SK-N-SH treated with all-trans-retinoic acid at 6 μM for 48 hours (cell line): ENCODE results near the gene RAPGEF4.

Source experiments
- ATAC-seq: fragments of 200-7000 bp; cut with Tn5 transposase; 3 replicates; pipeline ENCODE4 v1.9.1; 2020; ENCODE audit warnings: mild to moderate bottlenecking, moderate library complexity
- ARNTL ChIP-seq: fragments of 450-650 bp; formaldehyde crosslinking; IDR thresholded peaks from 2 replicates; pipeline ENCODE4 v1.5.0; 2020; ENCODE audit warnings: low read depth, mild to moderate bottlenecking, moderate library complexity, borderline replicate concordance
- BACH2 ChIP-seq: fragments of 250-450 bp; sonication (Bioruptor Pico); IDR thresholded peaks from 2 replicates; pipeline ENCODE4 v1.9.0; 2021; ENCODE audit warnings: mild to moderate bottlenecking, borderline replicate concordance
- CSDC2 ChIP-seq: fragments of 250-450 bp; sonication (Bioruptor Pico); IDR thresholded peaks from 2 replicates; pipeline ENCODE4 v1.5.0; 2020; ENCODE audit warnings: mild to moderate bottlenecking, moderate library complexity
- ESRRG ChIP-seq: fragments of 250-450 bp; sonication (Bioruptor Pico); IDR thresholded peaks from 2 replicates; pipeline ENCODE4 v1.6.1; 2021; ENCODE audit warnings: mild to moderate bottlenecking
- GLIS3 ChIP-seq: fragments of 250-450 bp; sonication (Bioruptor Pico); IDR thresholded peaks from 2 replicates; pipeline ENCODE4 v1.5.0; 2020; ENCODE audit warnings: mild to moderate bottlenecking, moderate library complexity
- ISL1 ChIP-seq: fragments of 250-450 bp; sonication (Bioruptor Pico); IDR thresholded peaks from 2 replicates; pipeline ENCODE4 v2.1.2; 2022; ENCODE audit warnings: mild to moderate bottlenecking, moderate library complexity
- OSR1 ChIP-seq: fragments of 250-450 bp; sonication (Bioruptor Pico); IDR thresholded peaks from 2 replicates; pipeline ENCODE4 v1.8.0; 2022; ENCODE audit warnings: moderate library complexity, mild to moderate bottlenecking, inconsistent platforms
- PATZ1 ChIP-seq: fragments of 250-450 bp; sonication (Bioruptor Pico); IDR thresholded peaks from 2 replicates; pipeline ENCODE4 v1.8.0; 2020; ENCODE audit warnings: mild to moderate bottlenecking, moderate library complexity, borderline replicate concordance
- PPARA ChIP-seq: fragments of 250-450 bp; sonication (Bioruptor Pico); IDR thresholded peaks from 2 replicates; pipeline ENCODE4 v1.5.0; 2020; ENCODE audit warnings: mild to moderate bottlenecking, borderline replicate concordance
- RARB ChIP-seq: fragments of 250-450 bp; sonication (Bioruptor Pico); IDR thresholded peaks from 2 replicates; pipeline ENCODE4 v1.8.0; 2021; ENCODE audit warnings: mild to moderate bottlenecking, moderate library complexity
- SNAI2 ChIP-seq: fragments of 250-450 bp; sonication (Bioruptor Pico); IDR thresholded peaks from 2 replicates; pipeline ENCODE4 v1.5.0; 2020; ENCODE audit warnings: mild to moderate bottlenecking, moderate library complexity
- TCF4 ChIP-seq: fragments of 250-450 bp; sonication (Bioruptor Pico); IDR thresholded peaks from 2 replicates; pipeline ENCODE4 v1.8.0; 2021; ENCODE audit warnings: mild to moderate bottlenecking, moderate library complexity, borderline replicate concordance
- TOX ChIP-seq: fragments of 250-450 bp; sonication (Bioruptor Pico); IDR thresholded peaks from 2 replicates; pipeline ENCODE4 v1.8.0; 2021; ENCODE audit warnings: mild to moderate bottlenecking, moderate library complexity, borderline replicate concordance
- TSHZ2 ChIP-seq: fragments of 250-450 bp; sonication (Bioruptor Pico); IDR thresholded peaks from 2 replicates; pipeline ENCODE4 v1.5.0; 2020; ENCODE audit warnings: mild to moderate bottlenecking, moderate library complexity
- ZC3H10 ChIP-seq: fragments of 250-450 bp; sonication (Bioruptor Pico); IDR thresholded peaks from 2 replicates; pipeline ENCODE4 v1.5.1; 2021; ENCODE audit warnings: mild to moderate bottlenecking, moderate library complexity
- ZFP3 ChIP-seq: fragments of 250-450 bp; sonication (Bioruptor Pico); IDR thresholded peaks from 2 replicates; pipeline ENCODE4 v1.5.0; 2020; ENCODE audit warnings: mild to moderate bottlenecking, moderate library complexity
- ZNF565 ChIP-seq: fragments of 450-650 bp; formaldehyde crosslinking; conservative IDR thresholded peaks from 2 replicates; pipeline ENCODE4 v1.5.0; 2020; ENCODE audit warnings: low read depth, mild to moderate bottlenecking, moderate library complexity
- ZNF70 ChIP-seq: fragments of 450-650 bp; formaldehyde crosslinking; IDR thresholded peaks from 2 replicates; pipeline ENCODE4 v1.5.0; 2020; ENCODE audit warnings: mild to moderate bottlenecking, moderate library complexity
- TF ChIP-seq, protein P1 (sequence below): fragments of 250-450 bp; sonication (Bioruptor Pico); IDR thresholded peaks from 2 replicates; pipeline ENCODE4 v1.5.1; 2021; ENCODE audit warnings: mild to moderate bottlenecking, moderate library complexity
- TF ChIP-seq, protein P2 (sequence below): fragments of 250-450 bp; sonication (Bioruptor Pico); IDR thresholded peaks from 2 replicates; pipeline ENCODE4 v1.5.1; 2020; ENCODE audit warnings: low read depth, mild to moderate bottlenecking, moderate library complexity
- TF ChIP-seq, protein P3 (sequence below): fragments of 250-450 bp; sonication (Bioruptor Pico); IDR thresholded peaks from 2 replicates; pipeline ENCODE4 v1.8.0; 2021; ENCODE audit warnings: low read depth, mild to moderate bottlenecking, moderate library complexity, borderline replicate concordance

The RAPGEF4 gene

DNA sequence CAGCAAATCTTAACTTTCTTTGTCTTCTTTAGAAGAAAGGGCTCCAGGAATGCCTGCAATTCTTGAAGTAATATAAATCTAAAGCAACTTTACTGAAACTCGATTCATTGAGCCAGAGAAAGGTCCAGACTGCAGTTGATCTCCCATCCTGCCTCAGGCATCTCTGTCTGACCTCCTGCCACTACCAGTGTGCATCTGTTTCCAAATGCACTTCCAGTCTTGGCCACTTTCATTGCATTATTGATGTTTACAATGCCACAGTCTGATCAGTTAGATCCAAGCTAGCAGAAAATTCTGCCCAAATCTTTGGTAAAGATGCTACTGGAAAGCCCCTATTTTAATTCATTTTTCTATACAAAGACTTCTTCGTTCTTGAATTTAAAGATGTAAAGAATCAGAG is 158.0 kb downstream of the RAPGEF4 start:
- TF ChIP-seq ZC3H10 (CRISPR knock-in tag) = no peak
- no peak for TF ChIP-seq PATZ1 (CRISPR knock-in tag)
- TF ChIP-seq ZFP3 = no peak
- no peak for TF ChIP-seq ISL1 (CRISPR knock-in tag)
- TF ChIP-seq RARB (CRISPR knock-in tag) = no peak
- peak; percentile 51; the same call in 1 of the 3 replicates for ATAC-seq

GRCh38 chr2:172894689-172895387 is 159.2 kb downstream of the RAPGEF4 start:
- no peak for ATAC-seq
- TF ChIP-seq TCF4 (CRISPR knock-in tag) (peak; percentile 52), ZC3H10 (CRISPR knock-in tag) (no peak), TSHZ2 (peak; percentile 72; the same call in 1 of the 2 replicates)
- TF ChIP-seq, all 23 proteins: peak for 2

DNA sequence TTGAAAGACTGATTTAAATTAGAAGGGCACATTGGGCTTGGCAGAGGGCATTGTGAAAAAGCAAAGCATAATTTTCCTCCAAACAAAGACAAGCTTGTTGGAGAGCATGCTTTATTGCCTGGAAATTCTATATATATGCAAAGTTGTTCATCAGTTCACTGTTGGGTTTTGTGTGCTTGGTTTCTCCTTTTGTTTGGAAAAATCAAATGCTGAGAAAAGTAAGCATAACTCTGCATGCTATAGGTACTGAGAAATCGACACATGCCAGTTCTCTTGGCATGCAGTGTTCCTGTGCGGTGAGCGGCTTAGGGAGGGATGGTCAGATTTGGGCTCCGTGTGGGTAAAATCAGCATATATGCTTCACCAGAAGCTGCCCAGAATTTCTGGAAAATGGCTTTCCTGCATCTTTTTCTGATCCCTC is 161.0 kb downstream of the RAPGEF4 start:
- no peak for ATAC-seq
- TF ChIP-seq SNAI2 (CRISPR knock-in tag) = no peak
- TF ChIP-seq ZNF70 (CRISPR knock-in tag) = no peak
- no peak for TF ChIP-seq TSHZ2
- no peak for TF ChIP-seq ZC3H10 (CRISPR knock-in tag)
- TF ChIP-seq TOX = no peak
- TF ChIP-seq OSR1 (CRISPR knock-in tag) = no peak
- no peak for TF ChIP-seq PATZ1 (CRISPR knock-in tag)
- TF ChIP-seq, protein P1, sequence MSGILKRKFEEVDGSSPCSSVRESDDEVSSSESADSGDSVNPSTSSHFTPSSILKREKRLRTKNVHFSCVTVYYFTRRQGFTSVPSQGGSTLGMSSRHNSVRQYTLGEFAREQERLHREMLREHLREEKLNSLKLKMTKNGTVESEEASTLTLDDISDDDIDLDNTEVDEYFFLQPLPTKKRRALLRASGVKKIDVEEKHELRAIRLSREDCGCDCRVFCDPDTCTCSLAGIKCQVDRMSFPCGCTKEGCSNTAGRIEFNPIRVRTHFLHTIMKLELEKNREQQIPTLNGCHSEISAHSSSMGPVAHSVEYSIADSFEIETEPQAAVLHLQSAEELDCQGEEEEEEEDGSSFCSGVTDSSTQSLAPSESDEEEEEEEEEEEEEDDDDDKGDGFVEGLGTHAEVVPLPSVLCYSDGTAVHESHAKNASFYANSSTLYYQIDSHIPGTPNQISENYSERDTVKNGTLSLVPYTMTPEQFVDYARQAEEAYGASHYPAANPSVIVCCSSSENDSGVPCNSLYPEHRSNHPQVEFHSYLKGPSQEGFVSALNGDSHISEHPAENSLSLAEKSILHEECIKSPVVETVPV = no peak
- TF ChIP-seq CSDC2 (CRISPR knock-in tag) = no peak
- TF ChIP-seq, protein P2, sequence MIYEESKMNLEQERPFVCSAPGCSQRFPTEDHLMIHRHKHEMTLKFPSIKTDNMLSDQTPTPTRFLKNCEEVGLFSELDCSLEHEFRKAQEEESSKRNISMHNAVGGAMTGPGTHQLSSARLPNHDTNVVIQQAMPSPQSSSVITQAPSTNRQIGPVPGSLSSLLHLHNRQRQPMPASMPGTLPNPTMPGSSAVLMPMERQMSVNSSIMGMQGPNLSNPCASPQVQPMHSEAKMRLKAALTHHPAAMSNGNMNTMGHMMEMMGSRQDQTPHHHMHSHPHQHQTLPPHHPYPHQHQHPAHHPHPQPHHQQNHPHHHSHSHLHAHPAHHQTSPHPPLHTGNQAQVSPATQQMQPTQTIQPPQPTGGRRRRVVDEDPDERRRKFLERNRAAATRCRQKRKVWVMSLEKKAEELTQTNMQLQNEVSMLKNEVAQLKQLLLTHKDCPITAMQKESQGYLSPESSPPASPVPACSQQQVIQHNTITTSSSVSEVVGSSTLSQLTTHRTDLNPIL = no peak
- TF ChIP-seq ESRRG (CRISPR knock-in tag) = no peak
- TF ChIP-seq ARNTL (CRISPR knock-in tag) = no peak
- TF ChIP-seq, protein P3, sequence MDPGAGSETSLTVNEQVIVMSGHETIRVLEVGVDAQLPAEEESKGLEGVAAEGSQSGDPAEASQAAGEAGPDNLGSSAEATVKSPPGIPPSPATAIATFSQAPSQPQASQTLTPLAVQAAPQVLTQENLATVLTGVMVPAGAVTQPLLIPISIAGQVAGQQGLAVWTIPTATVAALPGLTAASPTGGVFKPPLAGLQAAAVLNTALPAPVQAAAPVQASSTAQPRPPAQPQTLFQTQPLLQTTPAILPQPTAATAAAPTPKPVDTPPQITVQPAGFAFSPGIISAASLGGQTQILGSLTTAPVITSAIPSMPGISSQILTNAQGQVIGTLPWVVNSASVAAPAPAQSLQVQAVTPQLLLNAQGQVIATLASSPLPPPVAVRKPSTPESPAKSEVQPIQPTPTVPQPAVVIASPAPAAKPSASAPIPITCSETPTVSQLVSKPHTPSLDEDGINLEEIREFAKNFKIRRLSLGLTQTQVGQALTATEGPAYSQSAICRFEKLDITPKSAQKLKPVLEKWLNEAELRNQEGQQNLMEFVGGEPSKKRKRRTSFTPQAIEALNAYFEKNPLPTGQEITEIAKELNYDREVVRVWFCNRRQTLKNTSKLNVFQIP (CRISPR knock-in tag) = no peak
- TF ChIP-seq ISL1 (CRISPR knock-in tag) = no peak
- no peak for TF ChIP-seq TCF4 (CRISPR knock-in tag)
- TF ChIP-seq ZNF565 = no peak
- no peak for TF ChIP-seq PPARA
- TF ChIP-seq BACH2 = no peak
- no peak for TF ChIP-seq GLIS3 (CRISPR knock-in tag)
- no peak for TF ChIP-seq ZFP3
